ENCODE measurements around the gene ABCC9.

The ABCC9 gene

GRCh38 chr12:21940549-21941505, at the start of gene ABCC9:
TSS of gene ABCC9 (minus strand) at chr12:21941426. CDS start at chr12:21936674, 4,752 bp downstream.
- no peak for DNase-seq

- DNase-seq, result no peak
Measured at GRCh38 chr12:21989819-21990412, 48.7 kb upstream of the ABCC9 start.

- DNase-seq, result no peak
Measured at GRCh38 chr12:21988619-21989018, 47.4 kb upstream of the ABCC9 start.

GRCh38 chr12:21987755-21988154, 46.5 kb upstream of the ABCC9 start:
- no peak for DNase-seq

GRCh38 chr12:21985155-21985554, 43.9 kb upstream of the ABCC9 start:
- no peak for DNase-seq

GRCh38 chr12:21984375-21984774, 43.1 kb upstream of the ABCC9 start:
- no peak for DNase-seq

GRCh38 chr12:21983095-21983494, 41.9 kb upstream of the ABCC9 start:
- no peak for DNase-seq

GRCh38 chr12:21980544-21980943, 39.3 kb upstream of the ABCC9 start:
- DNase-seq, result no peak

GRCh38 chr12:21975293-21975692, 34.1 kb upstream of the ABCC9 start:
- no peak for DNase-seq

- DNase-seq, result no peak
Measured at GRCh38 chr12:21973221-21973620, 32.0 kb upstream of the ABCC9 start.

- no peak for DNase-seq
Measured at GRCh38 chr12:21972055-21972454, 30.8 kb upstream of the ABCC9 start.

- no peak for DNase-seq
Measured at GRCh38 chr12:21971344-21971743, 30.1 kb upstream of the ABCC9 start.

- DNase-seq, result no peak
Measured at GRCh38 chr12:21962821-21963220, 21.6 kb upstream of the ABCC9 start.

- no peak for DNase-seq
Measured at GRCh38 chr12:21962236-21962635, 21.0 kb upstream of the ABCC9 start.

GRCh38 chr12:21950649-21951048, 9.4 kb upstream of the ABCC9 start:
- DNase-seq, result no peak

- no peak for DNase-seq
Measured at GRCh38 chr12:21949036-21949435, 7.8 kb upstream of the ABCC9 start.

GRCh38 chr12:21946983-21947382, 5.8 kb upstream of the ABCC9 start:
- no peak for DNase-seq

GRCh38 chr12:21945002-21945401, 3.8 kb upstream of the ABCC9 start:
- DNase-seq, result no peak

GRCh38 chr12:21942377-21942703, 1.1 kb upstream of the ABCC9 start:
- no peak for DNase-seq

GRCh38 chr12:21941506-21942376, 515 bp upstream of the ABCC9 start:
- DNase-seq, result no peak

- DNase-seq, result no peak
Measured at GRCh38 chr12:21939435-21939834, 1.8 kb downstream of the ABCC9 start.

- DNase-seq, result no peak
Measured at GRCh38 chr12:21938879-21939278, 2.3 kb downstream of the ABCC9 start.

GRCh38 chr12:21934173-21934572, 7.1 kb downstream of the ABCC9 start:
- DNase-seq, result no peak

- no peak for DNase-seq
Measured at GRCh38 chr12:21933656-21934055, 7.6 kb downstream of the ABCC9 start.
